ENCODE data around the gene DCUN1D3.
"Not testable (repeated sequence)": the region's sequence is repeated elsewhere in the genome, so short reads cannot be mapped to it uniquely, and the experiment has no call there.

DCUN1D3 gene

GRCh38 chr16:20939611-20940010 lies 39.5 kb upstream of the DCUN1D3 start:
- no peaks in the 10 kb centered on the region for H3K4me1 ChIP-seq (ENCODE audit: control insufficient read depth, insufficient read depth, low read length)
- no peaks in the 10 kb centered on the region for H3K36me3 ChIP-seq (ENCODE audit: control insufficient read depth, insufficient read depth, low read length)
- no peak overlapping the region for H3K27ac ChIP-seq (ENCODE audit: insufficient read depth, low read depth, low read length, poor library complexity, severe bottlenecking)
- no peaks in the 10 kb centered on the region for H3K9me3 ChIP-seq (ENCODE audit: control insufficient read depth, low read length)
- no peak overlapping the region for H3K4me3 ChIP-seq (ENCODE audit: insufficient read depth, low read depth, low read length)
- H3K27me3 ChIP-seq (ENCODE audit: control insufficient read depth, insufficient read depth, low read length, poor library complexity, severe bottlenecking) = no peaks in the 10 kb centered on the region

- no peak overlapping the region for H3K27ac ChIP-seq (ENCODE audit: insufficient read depth, low read depth, low read length, poor library complexity, severe bottlenecking)
- no peak overlapping the region for H3K4me3 ChIP-seq (ENCODE audit: insufficient read depth, low read depth, low read length)
- no peaks in the 10 kb centered on the region for H3K27me3 ChIP-seq (ENCODE audit: control insufficient read depth, insufficient read depth, low read length, poor library complexity, severe bottlenecking)
- no peaks in the 10 kb centered on the region for H3K9me3 ChIP-seq (ENCODE audit: control insufficient read depth, low read length)
- no peaks in the 10 kb centered on the region for H3K4me1 ChIP-seq (ENCODE audit: control insufficient read depth, insufficient read depth, low read length)
- no peaks in the 10 kb centered on the region for H3K36me3 ChIP-seq (ENCODE audit: control insufficient read depth, insufficient read depth, low read length)
- WGBS, 2 experiments = 93 to 96% methylated on average over 2 of the region's 2 CpGs
These were observed 38.3 kb upstream of the DCUN1D3 start for GRCh38 chr16:20938426-20938825.

DNA sequence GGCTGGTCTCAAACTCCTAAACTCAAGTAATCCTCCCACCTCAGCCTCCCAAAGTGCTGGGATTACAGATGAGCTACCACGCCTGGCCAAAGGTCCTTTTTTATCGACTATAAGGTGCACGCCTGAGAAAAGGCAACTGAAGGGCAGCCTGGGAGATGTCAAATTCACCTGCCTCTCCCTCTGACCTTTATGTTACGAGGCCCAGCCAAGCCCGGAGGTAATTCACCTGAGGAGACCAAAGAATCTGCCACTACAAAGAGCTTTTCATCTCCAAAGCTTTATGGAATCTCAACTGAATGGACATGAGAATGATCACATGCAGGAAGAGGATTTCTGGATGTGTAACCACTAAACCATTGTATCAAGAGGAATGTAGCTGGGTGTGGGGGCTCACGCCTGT lies 37.6 kb upstream of the DCUN1D3 start:
- Histone ChIP-seq H3K9me3 (ENCODE audit: control insufficient read depth, low read length) (no peaks in the 10 kb centered on the region), H3K36me3 (ENCODE audit: control insufficient read depth, insufficient read depth, low read length) (no peaks in the 10 kb centered on the region), H3K27me3 (ENCODE audit: control insufficient read depth, insufficient read depth, low read length, poor library complexity, severe bottlenecking) (no peaks in the 10 kb centered on the region), H3K4me1 (ENCODE audit: control insufficient read depth, insufficient read depth, low read length) (no peaks in the 10 kb centered on the region), H3K27ac (ENCODE audit: insufficient read depth, low read depth, low read length, poor library complexity, severe bottlenecking) (no peak overlapping the region), H3K4me3 (ENCODE audit: insufficient read depth, low read depth, low read length) (no peak overlapping the region)
- WGBS, 2 experiments = 93 to 96% methylated on average over 6 of the region's 6 CpGs

- H3K27me3 ChIP-seq (ENCODE audit: control insufficient read depth, insufficient read depth, low read length, poor library complexity, severe bottlenecking) = no peaks in the 10 kb centered on the region
- no peak overlapping the region for H3K27ac ChIP-seq (ENCODE audit: insufficient read depth, low read depth, low read length, poor library complexity, severe bottlenecking)
- H3K9me3 ChIP-seq (ENCODE audit: control insufficient read depth, low read length) = no peaks in the 10 kb centered on the region
- no peaks in the 10 kb centered on the region for H3K36me3 ChIP-seq (ENCODE audit: control insufficient read depth, insufficient read depth, low read length)
- no peaks in the 10 kb centered on the region for H3K4me1 ChIP-seq (ENCODE audit: control insufficient read depth, insufficient read depth, low read length)
- H3K4me3 ChIP-seq (ENCODE audit: insufficient read depth, low read depth, low read length) = no peak overlapping the region
These were observed 33.4 kb upstream of the DCUN1D3 start for GRCh38 chr16:20933589-20933988.

- no peaks in the 10 kb centered on the region for H3K36me3 ChIP-seq (ENCODE audit: control insufficient read depth, insufficient read depth, low read length)
- H3K4me1 ChIP-seq (ENCODE audit: control insufficient read depth, insufficient read depth, low read length) = no peaks in the 10 kb centered on the region
- H3K4me3 ChIP-seq (ENCODE audit: insufficient read depth, low read depth, low read length) = no peak overlapping the region
- no peak overlapping the region for H3K27ac ChIP-seq (ENCODE audit: insufficient read depth, low read depth, low read length, poor library complexity, severe bottlenecking)
- H3K9me3 ChIP-seq (ENCODE audit: control insufficient read depth, low read length) = no peaks in the 10 kb centered on the region
- no peaks in the 10 kb centered on the region for H3K27me3 ChIP-seq (ENCODE audit: control insufficient read depth, insufficient read depth, low read length, poor library complexity, severe bottlenecking)
- WGBS, 2 experiments = 96 to 100% methylated on average over 5 of the region's 5 CpGs
These were observed 31.0 kb upstream of the DCUN1D3 start for GRCh38 chr16:20931066-20931600.

GRCh38 chr16:20930365-20930690 lies 30.2 kb upstream of the DCUN1D3 start:
- 86 to 100% methylated on average over 1 of the region's 1 CpG for WGBS, 2 experiments
- Histone ChIP-seq H3K27me3 (ENCODE audit: control insufficient read depth, insufficient read depth, low read length, poor library complexity, severe bottlenecking) (no peaks in the 10 kb centered on the region), H3K4me1 (ENCODE audit: control insufficient read depth, insufficient read depth, low read length) (no peaks in the 10 kb centered on the region), H3K27ac (ENCODE audit: insufficient read depth, low read depth, low read length, poor library complexity, severe bottlenecking) (no peak overlapping the region), H3K4me3 (ENCODE audit: insufficient read depth, low read depth, low read length) (no peak overlapping the region), H3K9me3 (ENCODE audit: control insufficient read depth, low read length) (no peaks in the 10 kb centered on the region), H3K36me3 (ENCODE audit: control insufficient read depth, insufficient read depth, low read length) (no peaks in the 10 kb centered on the region)

- not testable (repeated sequence) for H3K36me3 ChIP-seq (ENCODE audit: control insufficient read depth, insufficient read depth, low read length); H3K27ac ChIP-seq (ENCODE audit: insufficient read depth, low read depth, low read length, poor library complexity, severe bottlenecking); H3K27me3 ChIP-seq (ENCODE audit: control insufficient read depth, insufficient read depth, low read length, poor library complexity, severe bottlenecking); H3K4me3 ChIP-seq (ENCODE audit: insufficient read depth, low read depth, low read length); H3K4me1 ChIP-seq (ENCODE audit: control insufficient read depth, insufficient read depth, low read length); H3K9me3 ChIP-seq (ENCODE audit: control insufficient read depth, low read length)
- WGBS, 2 experiments = 88 to 89% methylated on average over 10 of the region's 10 CpGs
These were observed 29.7 kb upstream of the DCUN1D3 start for GRCh38 chr16:20929676-20930364.

DNA sequence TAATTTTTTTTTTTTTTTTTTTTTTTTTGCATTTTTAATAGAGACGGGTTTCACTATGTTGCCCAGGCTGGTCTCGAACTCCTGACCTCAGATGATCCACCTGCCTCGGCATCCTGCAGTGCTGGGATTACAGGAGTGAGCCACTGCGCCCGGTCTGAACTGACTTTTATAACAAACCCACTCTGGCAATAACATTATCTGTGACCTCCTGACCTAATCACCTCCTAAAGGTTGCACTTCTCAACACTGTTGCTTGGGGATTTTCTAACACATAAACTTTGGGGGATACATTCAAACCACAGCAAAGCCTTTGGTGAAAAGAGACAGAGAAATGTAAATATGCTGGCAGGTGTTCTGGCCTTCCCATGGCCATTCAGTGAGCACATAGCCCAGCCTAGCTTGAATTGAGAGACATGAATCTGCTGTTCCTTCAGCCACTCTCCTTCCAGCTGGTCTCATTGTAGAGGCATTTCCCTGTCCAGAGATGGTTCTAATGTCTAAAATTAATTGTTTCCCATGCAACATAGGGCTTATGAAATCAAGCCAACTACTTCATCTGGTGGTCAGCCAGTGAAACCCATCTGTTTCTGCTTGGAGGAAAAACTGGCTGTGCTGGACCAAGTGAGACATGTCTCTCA lies 28.7 kb upstream of the DCUN1D3 start:
- Histone ChIP-seq H3K4me3 (ENCODE audit: insufficient read depth, low read depth, low read length) (no peak overlapping the region), H3K36me3 (ENCODE audit: control insufficient read depth, insufficient read depth, low read length) (no peaks in the 10 kb centered on the region), H3K27ac (ENCODE audit: insufficient read depth, low read depth, low read length, poor library complexity, severe bottlenecking) (no peak overlapping the region), H3K9me3 (ENCODE audit: control insufficient read depth, low read length) (no peaks in the 10 kb centered on the region), H3K4me1 (ENCODE audit: control insufficient read depth, insufficient read depth, low read length) (no peaks in the 10 kb centered on the region), H3K27me3 (ENCODE audit: control insufficient read depth, insufficient read depth, low read length, poor library complexity, severe bottlenecking) (no peaks in the 10 kb centered on the region)
- 84 to 89% methylated on average over 5 of the region's 5 CpGs for WGBS, 2 experiments

- H3K27ac ChIP-seq (ENCODE audit: insufficient read depth, low read depth, low read length, poor library complexity, severe bottlenecking) = no peak overlapping the region
- H3K4me1 ChIP-seq (ENCODE audit: control insufficient read depth, insufficient read depth, low read length) = no peaks in the 10 kb centered on the region
- H3K9me3 ChIP-seq (ENCODE audit: control insufficient read depth, low read length) = no peaks in the 10 kb centered on the region
- H3K36me3 ChIP-seq (ENCODE audit: control insufficient read depth, insufficient read depth, low read length) = no peaks in the 10 kb centered on the region
- H3K4me3 ChIP-seq (ENCODE audit: insufficient read depth, low read depth, low read length) = no peak overlapping the region
- H3K27me3 ChIP-seq (ENCODE audit: control insufficient read depth, insufficient read depth, low read length, poor library complexity, severe bottlenecking) = no peaks in the 10 kb centered on the region
- WGBS, 2 experiments = 92 to 94% methylated on average over 1 of the region's 1 CpG
These were observed 25.6 kb upstream of the DCUN1D3 start for GRCh38 chr16:20925751-20926150.

DNA sequence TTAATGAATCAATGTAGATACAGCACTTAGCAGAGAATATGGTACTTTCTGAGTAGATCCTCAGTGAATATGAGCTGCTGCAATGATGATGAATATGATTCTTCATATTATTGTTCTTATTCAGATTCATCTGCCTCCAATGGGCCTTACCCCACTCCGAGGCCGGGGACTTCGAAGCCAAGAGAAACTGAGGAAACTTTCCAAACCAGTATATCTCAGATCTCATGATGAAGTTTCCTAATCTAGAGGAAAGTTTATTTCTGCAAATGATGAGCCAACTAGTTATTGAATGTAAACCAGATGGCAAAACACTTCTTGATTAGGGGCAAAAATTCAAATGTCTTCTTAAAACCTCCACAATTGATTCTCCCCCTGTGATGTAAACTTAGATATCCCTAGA lies 23.7 kb upstream of the DCUN1D3 start:
- no peaks in the 10 kb centered on the region for H3K27me3 ChIP-seq (ENCODE audit: control insufficient read depth, insufficient read depth, low read length, poor library complexity, severe bottlenecking)
- no peaks in the 10 kb centered on the region for H3K36me3 ChIP-seq (ENCODE audit: control insufficient read depth, insufficient read depth, low read length)
- H3K27ac ChIP-seq (ENCODE audit: insufficient read depth, low read depth, low read length, poor library complexity, severe bottlenecking) = no peak overlapping the region
- WGBS, 2 experiments = 100% methylated on average over 3 of the region's 3 CpGs
- no peaks in the 10 kb centered on the region for H3K9me3 ChIP-seq (ENCODE audit: control insufficient read depth, low read length)
- no peak overlapping the region for H3K4me3 ChIP-seq (ENCODE audit: insufficient read depth, low read depth, low read length)
- H3K4me1 ChIP-seq (ENCODE audit: control insufficient read depth, insufficient read depth, low read length) = no peaks in the 10 kb centered on the region
